Duodenal mucosa (tissue), 2 donors: ENCODE measurements around the gene HK2.
"Not testable (repeated sequence)": the region's sequence is repeated elsewhere in the genome, so short reads cannot be mapped to it uniquely, and the experiment has no call there.

ENCODE experiments used
- H3K27ac ChIP-seq: one replicate; pipeline ENCODE4 v1.7.0; 2013; ENCODE audit warnings: low read depth, low read length
- H3K27me3 ChIP-seq, 2 donors: one replicate each; pipeline ENCODE4 v1.7.0; 2013; ENCODE audit warnings: low read length in 2 of 2, control low read depth in 1 of 2; ENCODE audit not compliant: insufficient read depth in 2 of 2, control insufficient read depth in 1 of 2
- H3K36me3 ChIP-seq, 2 donors: one replicate each; pipeline ENCODE4 v1.7.0; 2013; ENCODE audit warnings: low read length in 2 of 2, control low read depth in 1 of 2; ENCODE audit not compliant: insufficient read depth in 2 of 2, control insufficient read depth in 1 of 2
- H3K4me1 ChIP-seq, 2 donors: one replicate each; pipeline ENCODE4 v1.7.0; 2013; ENCODE audit warnings: low read length in 2 of 2, control low read depth in 1 of 2; ENCODE audit not compliant: insufficient read depth in 2 of 2, control insufficient read depth in 1 of 2
- H3K4me3 ChIP-seq, 2 donors: one replicate each; pipeline ENCODE4 v1.7.0; 2013; ENCODE audit warnings: low read length in 2 of 2, low read depth in 1 of 2
- H3K9ac ChIP-seq, 2 donors: one replicate each; pipeline ENCODE4 v1.7.0; 2013; ENCODE audit warnings: low read length in 2 of 2, low read depth in 1 of 2
- H3K9me3 ChIP-seq, 2 donors: one replicate each; pipeline ENCODE4 v1.7.0; 2013; ENCODE audit warnings: low read length in 2 of 2, control low read depth in 1 of 2; ENCODE audit not compliant: control insufficient read depth in 1 of 2

HK2 gene

DNA sequence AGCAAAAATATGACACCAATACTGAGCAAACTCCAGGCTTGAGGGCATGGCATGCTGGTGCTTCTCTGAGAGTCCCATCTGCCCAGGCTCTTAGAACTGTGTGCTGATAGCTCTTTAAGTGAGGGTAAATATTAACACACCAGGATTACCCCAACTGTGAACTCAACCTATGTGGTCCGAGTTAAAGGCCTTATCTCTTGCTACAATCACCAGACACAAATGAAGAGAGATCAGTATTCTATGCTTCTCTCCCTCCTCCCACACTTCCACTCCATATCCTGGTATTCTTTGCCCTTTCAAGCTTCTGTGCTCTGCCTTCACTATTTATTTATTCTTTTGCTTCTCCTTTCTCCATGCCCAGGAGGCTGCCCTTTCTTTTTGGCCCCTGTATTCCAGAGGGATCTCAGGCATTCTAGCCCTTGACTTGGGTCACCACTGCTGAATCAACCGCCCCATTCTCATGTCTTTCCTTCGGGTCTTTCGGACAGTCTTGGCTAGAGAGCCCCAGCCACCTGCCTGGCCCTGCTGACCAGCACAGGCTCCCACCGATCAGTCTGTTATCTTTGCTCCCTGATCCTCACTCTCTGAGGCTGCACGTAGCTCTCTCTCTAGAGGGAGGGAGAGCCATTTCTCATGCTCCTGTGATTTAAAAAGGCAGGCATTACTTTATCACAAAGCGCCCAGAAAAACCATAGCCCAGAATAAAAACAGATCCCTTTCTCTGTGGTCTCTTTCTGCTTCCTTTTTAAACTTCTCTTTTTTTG is 17.2 kb upstream of the HK2 start:
- peaks cover 0 to 7% of the 10 kb centered on the region in 2 donors for H3K4me1 ChIP-seq
- no peaks in the 10 kb centered on the region for H3K9me3 ChIP-seq
- no peak overlapping the region for H3K9ac ChIP-seq
- no peak overlapping the region for H3K27ac ChIP-seq
- H3K4me3 ChIP-seq = no peak overlapping the region
- peaks cover 0 to 5% of the 10 kb centered on the region in 2 donors for H3K27me3 ChIP-seq
- no peaks in the 10 kb centered on the region for H3K36me3 ChIP-seq

DNA sequence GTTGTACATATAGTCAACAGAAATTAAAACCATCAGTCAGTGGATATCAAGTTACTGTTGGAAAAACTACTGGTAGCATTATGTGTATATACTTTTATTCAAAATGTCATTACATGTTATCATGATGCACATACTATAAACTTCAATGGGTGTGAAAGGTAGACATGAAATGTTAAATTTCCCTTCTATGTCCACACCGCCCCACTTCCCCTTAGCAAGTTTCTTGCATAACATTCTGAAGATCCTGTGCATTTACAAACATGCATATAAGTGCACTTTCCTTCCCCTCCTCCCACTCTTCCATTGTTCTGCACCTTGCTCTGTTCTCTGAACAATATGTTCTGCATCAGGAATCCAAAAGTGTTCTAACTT is 16.6 kb upstream of the HK2 start:
- Histone ChIP-seq H3K4me1 (peaks cover 0 to 7% of the 10 kb centered on the region in 2 donors), H3K27ac (no peak overlapping the region), H3K9me3 (no peaks in the 10 kb centered on the region), H3K4me3 (no peak overlapping the region), H3K36me3 (no peaks in the 10 kb centered on the region), H3K27me3 (peaks cover 0 to 5% of the 10 kb centered on the region in 2 donors), H3K9ac (no peak overlapping the region)

DNA sequence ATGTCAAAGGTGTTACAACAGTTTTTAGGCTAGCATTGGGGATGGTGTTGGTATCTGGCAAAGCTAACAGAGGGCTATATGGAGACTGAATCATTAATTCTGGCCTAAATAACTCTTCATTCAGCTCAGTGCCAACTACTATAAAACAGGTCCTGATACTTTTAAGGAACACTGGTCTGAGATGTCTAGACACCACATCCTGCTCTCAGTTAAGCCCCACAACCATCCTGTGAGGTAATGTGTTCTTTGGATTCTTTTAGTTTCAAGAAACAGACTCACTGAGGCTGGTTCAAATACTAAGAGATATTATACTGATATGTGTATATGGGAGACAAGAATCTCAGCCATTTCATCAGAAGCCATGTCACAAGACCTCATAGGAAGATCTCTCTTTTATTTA is 14.2 kb upstream of the HK2 start:
- Histone ChIP-seq H3K27ac (no peak overlapping the region), H3K27me3 (peaks cover 0 to 5% of the 10 kb centered on the region in 2 donors), H3K4me3 (no peak overlapping the region), H3K4me1 (peaks cover 0 to 7% of the 10 kb centered on the region in 2 donors), H3K36me3 (no peaks in the 10 kb centered on the region), H3K9ac (no peak overlapping the region), H3K9me3 (no peaks in the 10 kb centered on the region)

DNA sequence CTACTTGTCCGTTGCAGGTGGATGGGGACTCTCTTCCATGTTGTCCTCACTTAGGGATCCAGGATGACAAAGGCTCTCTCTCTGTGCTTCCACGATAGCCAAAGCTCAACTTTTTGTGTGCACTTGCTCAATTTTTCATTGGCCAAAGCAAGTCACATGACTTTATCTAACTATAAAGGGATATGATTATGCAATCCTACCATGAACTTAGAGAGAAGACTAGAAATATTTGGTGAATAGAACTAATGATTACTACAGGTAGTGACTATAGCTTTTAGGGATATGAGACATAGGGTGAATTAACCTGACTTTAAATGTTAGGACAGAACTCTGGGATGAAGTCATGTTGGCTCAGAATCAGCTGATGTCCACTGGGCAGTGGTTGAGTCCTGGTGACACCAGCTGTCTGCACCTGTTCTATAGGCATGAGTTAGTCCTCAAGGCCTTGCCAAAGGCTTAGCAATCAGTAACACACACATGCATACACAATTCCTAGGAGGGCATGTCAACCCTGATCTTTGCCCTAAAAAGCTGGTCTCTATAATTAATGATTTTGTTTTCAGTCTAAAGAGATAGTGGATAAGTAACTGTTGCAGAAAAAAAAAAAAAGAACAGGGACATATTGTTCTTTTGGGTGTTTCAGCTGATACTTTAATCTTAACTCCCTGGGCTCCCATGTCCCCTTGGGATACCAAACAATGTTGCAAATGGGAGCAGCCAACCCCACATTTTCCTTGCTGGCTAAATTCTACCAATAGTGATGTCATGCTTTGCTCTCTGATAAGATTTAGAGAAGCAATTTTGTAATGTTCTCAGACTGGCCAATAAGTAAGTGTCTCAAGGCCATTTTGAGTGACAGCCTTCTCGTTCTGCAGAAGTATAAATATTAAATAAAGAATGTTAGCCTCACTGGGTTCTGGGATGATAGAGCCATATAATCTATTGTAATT is 12.5 kb upstream of the HK2 start:
- Histone ChIP-seq H3K4me3 (no peak overlapping the region), H3K4me1 (peaks cover 0 to 4% of the 10 kb centered on the region in 2 donors), H3K27ac (no peak overlapping the region), H3K36me3 (no peaks in the 10 kb centered on the region), H3K9ac (no peak overlapping the region), H3K27me3 (no peaks in the 10 kb centered on the region), H3K9me3 (no peaks in the 10 kb centered on the region)

DNA sequence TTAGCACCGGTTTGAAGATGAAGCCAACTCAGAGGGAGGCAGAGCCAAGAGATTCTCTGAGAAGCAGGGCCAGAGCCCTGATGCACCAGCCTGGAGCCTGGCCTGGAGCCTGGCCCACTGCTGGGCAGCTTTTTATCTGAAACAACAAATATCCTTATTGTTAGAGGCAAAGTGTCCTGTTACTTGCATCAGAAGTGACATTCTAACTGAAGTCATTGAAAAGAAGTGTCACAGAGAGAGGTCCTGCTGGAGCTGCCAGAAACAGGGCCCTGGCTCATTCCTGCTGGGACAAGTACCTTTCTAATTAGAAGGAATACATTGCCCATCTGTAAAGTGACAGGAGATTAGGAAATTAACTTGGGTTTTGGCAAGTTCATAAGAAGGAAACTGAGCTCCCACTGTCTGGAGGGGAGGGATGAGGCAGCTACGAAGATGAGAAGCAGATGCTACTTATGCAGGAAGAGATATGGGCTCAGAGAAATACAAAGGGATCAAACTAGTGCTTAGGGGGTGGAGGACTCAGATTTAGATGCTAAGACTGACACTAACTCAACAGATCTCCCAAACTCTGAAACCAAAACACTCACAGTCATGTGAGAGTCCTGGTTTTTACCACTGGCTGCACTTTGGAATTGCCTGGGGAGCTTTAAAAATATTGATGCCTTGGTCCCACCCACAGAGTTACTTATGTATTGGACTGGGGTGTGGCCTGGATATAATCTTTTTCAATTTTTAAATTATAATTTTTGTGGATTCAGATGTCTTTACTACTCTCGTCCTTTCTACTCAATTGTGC is 11.0 kb upstream of the HK2 start:
- Histone ChIP-seq H3K9me3 (no peaks in the 10 kb centered on the region), H3K4me3 (no peak overlapping the region), H3K36me3 (no peaks in the 10 kb centered on the region), H3K27me3 (no peaks in the 10 kb centered on the region), H3K27ac (no peak overlapping the region), H3K9ac (no peak overlapping the region), H3K4me1 (no peaks in the 10 kb centered on the region)

DNA sequence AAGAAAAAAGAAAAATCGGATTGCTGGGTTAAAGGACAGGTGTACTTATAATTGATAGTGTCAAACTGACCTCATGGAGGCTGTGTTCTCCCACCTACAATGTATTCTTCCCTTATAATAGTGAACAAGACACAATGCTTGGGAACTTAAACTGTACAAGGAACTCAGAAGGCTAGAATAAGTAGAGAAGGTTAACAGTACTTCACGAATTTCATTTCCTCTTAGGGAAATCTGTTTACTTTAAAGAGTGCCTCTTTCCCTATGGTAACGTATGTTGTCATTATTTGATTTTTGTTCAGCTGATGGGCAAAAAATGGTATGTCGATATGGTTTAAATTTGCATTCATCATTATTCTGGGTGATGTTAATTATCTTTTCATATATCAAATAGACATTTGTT is 9.2 kb upstream of the HK2 start:
- Histone ChIP-seq H3K27me3 (no peaks in the 10 kb centered on the region), H3K4me1 (no peaks in the 10 kb centered on the region), H3K27ac (no peak overlapping the region), H3K9ac (no peak overlapping the region), H3K36me3 (no peaks in the 10 kb centered on the region), H3K4me3 (no peak overlapping the region), H3K9me3 (no peaks in the 10 kb centered on the region)

DNA sequence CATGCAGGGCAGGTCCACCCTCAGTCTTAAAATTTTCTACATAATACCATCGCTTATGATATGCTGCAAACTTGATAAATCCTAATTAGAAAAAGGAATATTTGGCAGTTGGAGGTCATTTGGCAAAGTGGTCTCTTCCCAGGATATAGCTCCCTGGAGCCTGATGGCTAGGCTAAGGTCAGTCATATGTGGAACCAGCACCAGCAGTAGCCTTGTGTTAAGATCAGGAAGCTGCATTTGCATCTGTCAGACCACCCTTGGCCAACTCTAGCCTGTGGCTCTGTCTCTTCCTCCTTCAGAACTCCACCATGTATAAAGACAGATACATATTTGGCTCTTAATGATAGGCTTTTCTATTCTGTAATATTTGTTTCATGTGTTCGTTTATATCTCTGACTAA is 5.4 kb upstream of the HK2 start:
- Histone ChIP-seq H3K9ac (no peak overlapping the region), H3K4me3 (no peak overlapping the region), H3K27ac (no peak overlapping the region), H3K9me3 (no peaks in the 10 kb centered on the region), H3K4me1 (peaks cover 0 to 3% of the 10 kb centered on the region in 2 donors), H3K27me3 (peaks cover 13% of the 10 kb centered on the region in 2 donors), H3K36me3 (no peaks in the 10 kb centered on the region)

DNA sequence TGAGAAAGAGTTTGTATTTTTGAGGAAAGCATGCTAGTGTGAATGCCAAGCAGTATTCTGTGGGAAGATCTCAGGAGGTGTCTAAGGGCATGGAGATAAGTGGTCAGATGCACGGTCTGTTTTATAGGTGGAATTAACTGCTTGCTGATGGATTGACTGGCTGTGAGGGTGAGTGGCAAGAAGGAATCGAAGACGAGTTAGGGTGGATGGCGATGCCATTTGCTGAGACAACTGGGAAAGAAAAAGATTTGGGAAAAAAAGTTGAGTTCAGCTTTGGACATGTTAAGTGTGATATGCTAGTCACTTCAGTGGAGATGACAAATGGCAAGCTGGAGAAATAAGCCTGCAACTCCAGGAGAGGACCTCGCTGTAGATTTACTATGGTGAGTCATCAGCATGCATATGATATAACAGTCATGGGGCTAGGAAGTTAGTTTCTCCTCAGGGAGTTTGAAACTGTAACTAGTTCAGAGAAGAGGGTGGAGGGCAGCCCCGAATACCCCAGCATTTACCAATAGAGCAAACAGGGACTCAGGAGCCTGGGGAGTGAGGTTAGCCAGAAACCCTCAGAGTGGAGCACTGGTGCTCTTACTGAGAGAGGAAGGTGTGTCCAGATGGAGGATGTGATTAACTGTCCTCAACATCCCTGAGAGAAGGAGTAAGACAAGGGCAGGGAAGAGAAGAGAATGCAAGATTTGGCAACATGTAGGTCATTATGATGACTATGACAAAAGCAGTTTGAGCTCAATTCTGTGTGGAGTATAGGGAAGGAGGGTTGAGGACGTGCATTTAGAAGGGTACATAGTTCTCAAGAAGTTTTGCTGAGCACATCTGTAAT is 2.0 kb upstream of the HK2 start:
- Histone ChIP-seq H3K27me3 (peaks cover 24 to 30% of the 10 kb centered on the region in 2 donors), H3K36me3 (no peaks in the 10 kb centered on the region), H3K9ac (no peak overlapping the region), H3K4me1 (peaks cover 8 to 21% of the 10 kb centered on the region in 2 donors), H3K27ac (no peak overlapping the region), H3K9me3 (no peaks in the 10 kb centered on the region), H3K4me3 (no peak overlapping the region)

DNA sequence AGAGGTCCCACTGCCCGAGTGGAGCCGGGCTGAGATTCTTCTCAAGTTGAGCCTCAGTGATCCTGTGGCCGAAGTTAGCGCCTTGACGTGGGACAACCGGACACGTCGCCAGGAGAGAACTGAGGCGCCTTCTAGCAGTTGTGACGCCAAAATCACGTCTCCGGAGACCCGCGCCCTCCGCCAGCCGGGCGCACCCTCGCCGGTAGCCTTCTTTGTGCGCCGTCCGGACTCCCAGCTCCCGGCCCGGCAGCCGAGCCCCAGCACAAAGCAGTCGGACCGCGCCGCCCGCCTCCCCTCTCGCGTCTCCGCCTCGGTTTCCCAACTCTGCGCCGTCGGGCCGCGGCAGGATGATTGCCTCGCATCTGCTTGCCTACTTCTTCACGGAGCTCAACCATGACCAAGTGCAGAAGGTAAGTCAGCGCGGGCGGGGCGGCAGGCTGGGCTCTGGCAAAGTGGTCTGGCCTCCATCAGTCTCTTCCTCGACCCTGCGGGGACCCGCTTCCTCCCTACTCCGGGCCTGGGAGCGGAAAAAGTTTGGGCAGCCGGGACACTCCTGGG is 386 bp downstream of the HK2 start:
- not testable (repeated sequence) for H3K36me3 ChIP-seq, H3K27ac ChIP-seq, H3K9me3 ChIP-seq
- H3K4me1 ChIP-seq = peaks cover 8 to 21% of the 10 kb centered on the region in 2 donors
- H3K27me3 ChIP-seq = peaks cover 24 to 30% of the 10 kb centered on the region in 2 donors
- peak overlapping the region; percentile 32 to 36 for H3K9ac ChIP-seq
- H3K4me3 ChIP-seq = peak overlapping the region; percentile 71 to 73
